ENCODE results near the gene SPATA9. TPM values are rescaled to one million over a fixed set of nuclear protein-coding genes. Genes with fewer than 3 reads are reported as not detected.

SPATA9 gene
- total and polyA plus RNA-seq, 11 donors = 0.17 to 0.99 (median 0.53) TPM; not detected in 7

DNA sequence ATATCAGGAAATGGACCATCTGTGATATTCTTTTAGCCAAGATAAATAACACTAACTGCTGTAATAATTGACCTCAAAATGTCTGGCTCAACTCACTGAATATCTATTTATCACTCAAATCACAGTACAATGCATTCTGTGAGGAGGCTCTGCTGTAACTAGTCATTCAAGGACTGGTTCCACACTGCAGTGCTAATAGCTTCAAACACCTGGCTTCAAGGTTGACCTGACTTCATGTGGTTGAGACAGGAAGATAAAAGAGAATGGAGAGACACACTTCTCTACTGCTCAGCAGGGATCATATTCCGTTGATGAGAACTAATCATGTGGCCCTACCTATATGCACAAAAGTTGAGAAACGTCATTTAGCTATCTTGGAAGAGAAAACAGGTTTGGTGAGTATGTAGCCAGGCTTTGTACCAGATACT, 45.0 kb upstream of the SPATA9 start:
- Histone ChIP-seq H3K27me3 (no peaks in the 10 kb centered on the region), H3K27ac (peak overlapping the region in 11 of 12 donors; percentile 1 to 92 (median 30)), H3K4me1 (peaks cover 0 to 69% (median 41%) of the 10 kb centered on the region in 12 donors), H3K36me3 (no peaks in the 10 kb centered on the region), H3K4me3 (no peak overlapping the region), H3K9me3 (no peaks in the 10 kb centered on the region)
- DNase-seq = no peak
- no peak for ATAC-seq
- intact Hi-C loops (cut with DNase I) = loop anchor here in 2 of 10 donors (2.0 to 5.0 kb wide), 2 partner anchors 57 to 60 kb away; no protein-coding TSS in a partner anchor
- no peak for TF ChIP-seq CTCF (IDR thresholded peaks at IDR 0.05)
- no peak for TF ChIP-seq POLR2A (IDR thresholded peaks at IDR 0.05)
- WGBS, 4 donors = 72 to 81% (median 75%) methylated on average over 2 of the region's 2 CpGs

DNA sequence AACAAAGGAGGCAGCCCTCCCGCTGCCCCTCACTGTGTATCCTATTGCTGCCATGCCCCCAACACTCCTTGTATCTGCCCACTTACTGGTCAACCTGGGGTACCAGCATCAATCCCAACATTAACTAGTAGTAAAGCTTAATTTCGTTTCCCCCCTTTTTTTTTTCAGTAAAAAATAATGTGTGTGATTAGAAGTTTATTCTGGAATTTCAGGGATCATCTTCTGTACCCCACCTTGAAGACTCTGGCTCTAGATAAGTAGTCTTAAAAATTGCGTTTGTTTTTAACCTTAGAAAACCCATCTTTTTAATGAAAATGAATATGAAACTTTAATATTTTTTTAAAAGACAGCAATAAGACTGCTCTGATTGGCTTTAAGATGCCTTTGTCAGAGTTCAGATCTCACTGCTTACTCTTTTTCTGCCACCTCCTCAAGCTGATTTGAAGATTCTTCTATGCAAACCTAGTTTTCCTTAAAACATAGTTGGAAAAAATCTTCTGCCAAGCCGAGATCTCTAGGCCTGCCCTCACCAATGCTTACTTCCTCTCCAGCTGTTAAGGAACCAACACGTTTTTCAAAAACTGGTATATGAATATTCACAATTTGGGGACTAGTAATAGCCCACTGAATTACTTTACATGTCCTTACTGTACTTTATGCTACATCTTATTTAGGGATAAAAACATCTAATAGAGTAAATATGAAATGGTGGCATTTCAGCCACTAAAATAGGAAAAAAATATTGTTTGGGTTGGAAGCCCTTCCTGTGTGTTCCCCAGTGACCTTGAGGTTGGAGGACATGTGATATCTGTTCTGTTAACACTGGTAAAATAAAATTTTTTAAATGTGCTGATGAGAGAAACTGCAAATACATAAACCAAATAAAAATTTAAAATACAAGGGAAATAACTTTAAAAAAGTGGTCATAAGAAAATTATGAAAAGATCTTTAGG, 44.3 kb upstream of the SPATA9 start:
- peaks cover 0 to 69% (median 41%) of the 10 kb centered on the region in 12 donors for H3K4me1 ChIP-seq
- no peaks in the 10 kb centered on the region for H3K36me3 ChIP-seq
- DNase-seq = no peak
- H3K4me3 ChIP-seq = no peak overlapping the region
- intact Hi-C loops (cut with DNase I) = loop anchor here in 2 of 10 donors (2.0 to 5.0 kb wide), 2 partner anchors 56 to 60 kb away; no protein-coding TSS in a partner anchor
- peak overlapping the region; percentile 14 to 92 (median 36) for H3K27ac ChIP-seq
- no peaks in the 10 kb centered on the region for H3K27me3 ChIP-seq
- 63 to 74% (median 69%) methylated on average over 5 of the region's 5 CpGs for WGBS, 4 donors
- TF ChIP-seq CTCF (IDR thresholded peaks at IDR 0.05) = no peak
- TF ChIP-seq POLR2A (IDR thresholded peaks at IDR 0.05) = no peak
- no peak for ATAC-seq
- H3K9me3 ChIP-seq = no peaks in the 10 kb centered on the region

- no peak overlapping the region for H3K4me3 ChIP-seq
- H3K36me3 ChIP-seq = no peaks in the 10 kb centered on the region
- intact Hi-C loops (cut with DNase I) = loop anchor here in 2 of 10 donors (2.0 to 5.0 kb wide), 2 partner anchors 55 to 59 kb away; no protein-coding TSS in a partner anchor
- no peak for DNase-seq
- WGBS, 4 donors = 70 to 78% (median 75%) methylated on average over 4 of the region's 4 CpGs
- TF ChIP-seq POLR2A (IDR thresholded peaks at IDR 0.05) (no peak), CTCF (IDR thresholded peaks at IDR 0.05) (no peak)
- no peaks in the 10 kb centered on the region for H3K27me3 ChIP-seq
- peaks cover 0 to 73% (median 44%) of the 10 kb centered on the region in 12 donors for H3K4me1 ChIP-seq
- no peaks in the 10 kb centered on the region for H3K9me3 ChIP-seq
- H3K27ac ChIP-seq = peak overlapping the region in 10 of 12 donors; percentile 14 to 92 (median 42)
- no peak for ATAC-seq
Measured at GRCh38 chr5:95725937-95726810, 43.4 kb upstream of the SPATA9 start.
